GM12878 (cell line): ENCODE results near the gene ACOX1. TPM values are rescaled to one million over a fixed set of nuclear protein-coding genes. Genes with fewer than 3 reads are reported as not detected.

Experiments used
- ATAC-seq: fragments of 200-7000 bp; cut with Tn5 transposase; 3 replicates; pipeline ENCODE4 v1.9.1; 2020; ENCODE audit warnings: mild to moderate bottlenecking, moderate library complexity
- BruUV-seq: library from RNA; stranded (reverse); fragments of 400-500 nt; replicated peaks from 2 replicates; lab custom pipeline; 2021; lab: Mats Ljungman, UMichigan
- CTCF ChIA-PET: fragments of 300-600 bp; sonication (Branson Sonifier 250); formaldehyde crosslinking; extraction: SDS; loops from one replicate; lab custom pipeline; 2021; ENCODE audit warnings: inconsistent platforms; lab: Yijun Ruan, JAX
- POLR2A ChIA-PET: fragments of 350-600 bp; formaldehyde crosslinking; extraction: SDS; loops from one replicate; lab custom pipeline; 2021; ENCODE audit warnings: inconsistent platforms; lab: Charles Lee
- RAD21 ChIA-PET: fragments of 300-600 bp; sonication (Branson Sonifier 250); formaldehyde crosslinking; loops from one replicate; lab custom pipeline; 2023; ENCODE audit warnings: antibody characterized with exemption; ENCODE audit not compliant: unreplicated experiment; lab: Charles Lee
- SMC1A ChIA-PET: fragments of 300-600 bp; sonication (Branson Sonifier 250); formaldehyde crosslinking; loops from one replicate; lab custom pipeline; 2023; ENCODE audit not compliant: unreplicated experiment, uncharacterized antibody; lab: Charles Lee
- DNase-seq: peaks from one replicate; pipeline ENCODE4 v3.0.0-alpha.2; 2011; ENCODE audit warnings: low read depth, low spot score
- FAIRE-seq: peaks from 3 replicates; lab custom pipeline; 2011; peaks lifted over from hg19 to GRCh38; lab: Jason Lieb, UNC
- H2AFZ ChIP-seq: 2 replicates; pipeline ENCODE4 v1.6.0; 2011; ENCODE audit warnings: low read depth, low read length, control low read depth; ENCODE audit not compliant: control insufficient read depth
- H3K27ac ChIP-seq: 2 replicates; pipeline ENCODE4 v1.5.1; 2011; ENCODE audit warnings: control low read depth; ENCODE audit not compliant: control insufficient read depth, insufficient read depth
- H3K27me3 ChIP-seq, 2 experiments: replicated peaks in 1 of 2; 2 replicates each; pipeline versions ENCODE4 v1.6.0 to v1.6.1; 2011; ENCODE audit warnings: low read length in 1 of 2; ENCODE audit not compliant: control insufficient read depth in 2 of 2, insufficient read depth in 2 of 2
- H3K36me3 ChIP-seq, 2 experiments: 2 replicates each; pipeline ENCODE4 v1.5.1; 2011; ENCODE audit warnings: low read length in 1 of 2; ENCODE audit not compliant: control insufficient read depth in 2 of 2, insufficient read depth in 2 of 2
- H3K4me1 ChIP-seq: 2 replicates; pipeline ENCODE4 v1.6.1; 2011; ENCODE audit warnings: mild to moderate bottlenecking, low read length, moderate library complexity, mixed read lengths; ENCODE audit not compliant: control insufficient read depth, insufficient read depth
- H3K4me2 ChIP-seq: 2 replicates; pipeline ENCODE4 v1.6.0; 2011; ENCODE audit warnings: control low read depth; ENCODE audit not compliant: control insufficient read depth, insufficient read depth
- H3K4me3 ChIP-seq: fragments of 200-600 bp; sonication (generic); 2 replicates; pipeline ENCODE4 v1.5.1; 2016
- H3K79me2 ChIP-seq: 2 replicates; pipeline ENCODE4 v1.6.0; 2011; ENCODE audit warnings: low read length; ENCODE audit not compliant: control insufficient read depth, insufficient read depth
- H3K9ac ChIP-seq: 2 replicates; pipeline ENCODE4 v1.8.0; 2011; ENCODE audit warnings: low read length, control low read depth, mixed read lengths; ENCODE audit not compliant: control insufficient read depth, insufficient read depth
- H3K9me3 ChIP-seq: replicated peaks from 3 replicates; pipeline ENCODE4 v1.5.1; 2011; ENCODE audit warnings: mild to moderate bottlenecking, low read length; ENCODE audit not compliant: control insufficient read depth, insufficient read depth
- H4K20me1 ChIP-seq: 2 replicates; pipeline ENCODE4 v1.6.0; 2011; ENCODE audit not compliant: control insufficient read depth, insufficient read depth
- BRCA1 ChIP-seq: IDR thresholded peaks from 2 replicates; pipeline ENCODE4 v1.6.1; 2011; ENCODE audit warnings: low read depth, low read length, improper control_type of control experiment
- CBFB ChIP-seq: IDR thresholded peaks from 2 replicates; pipeline ENCODE4 v1.6.1; 2016; ENCODE audit warnings: antibody characterized with exemption, low read depth
- DPF2 ChIP-seq: fragments of 450-650 bp; IDR thresholded peaks from 2 replicates; pipeline ENCODE4 v1.6.1; 2017; ENCODE audit warnings: mild to moderate bottlenecking
- LARP7 ChIP-seq: fragments of 450-650 bp; IDR thresholded peaks from 2 replicates; pipeline ENCODE4 v1.6.1; 2017; ENCODE audit warnings: mild to moderate bottlenecking
- RFX5 ChIP-seq: IDR thresholded peaks from 2 replicates; pipeline ENCODE4 v1.6.1; 2011; ENCODE audit warnings: low read depth, low read length, improper control_type of control experiment
- SMC3 ChIP-seq: IDR thresholded peaks from 2 replicates; pipeline ENCODE4 v1.6.1; 2011; ENCODE audit warnings: low read length, improper control_type of control experiment, borderline replicate concordance
- ZNF217 ChIP-seq: fragments of 450-650 bp; IDR thresholded peaks from 2 replicates; pipeline ENCODE4 v1.6.1; 2017; ENCODE audit warnings: antibody characterized with exemption, mild to moderate bottlenecking
- WGBS: methylation state at CpG from one replicate; pipeline ENCODE4 v1.1.6; 2016; ENCODE audit warnings: low lambda C conversion rate; ENCODE audit not compliant: insufficient replicate concordance, insufficient coverage; ENCODE audit errors: missing lambda C conversion rate; 5-methylcytosine and 5-hydroxymethylcytosine counted together
- in situ Hi-C: fragments of 300-500 bp; cut with MboI; formaldehyde crosslinking; loops from 9 replicates; pipeline ENCODE4 v1.14.3; 2018; ENCODE audit warnings: mixed read lengths
- intact Hi-C: fragments of 100-400 bp; cut with micrococcal nuclease; formaldehyde crosslinking; loops from one replicate; pipeline ENCODE4 v1.14.2; 2022; ENCODE audit not compliant: unreplicated experiment
- polyA plus RNA-seq, 11 experiments: library from polyadenylated mRNA; depleted of rRNA in 4 of 11; unstranded in 6 of 11; stranded (reverse) in 5 of 11; fragments of >200 nt; fragmentation: Nextera tagmentation in 4 of 11; fragmentation: Illumina TruSeq in 1 of 11; extraction: Ambion mirVana in 4 of 11; extraction: Trizol in 1 of 11; gene quantifications; 1 replicate in 1 of 11; 2 replicates in 10 of 11; pipeline versions ENCODE4 v1.2.1 to v1.2.3, GENCODE V29; 2011 to 2016; ENCODE audit warnings: inconsistent platforms in 2 of 11, missing spikeins in 2 of 11, low read depth in 1 of 11
- total RNA-seq, 4 experiments: library from RNA; depleted of rRNA in 3 of 4; stranded (reverse); fragments of >200 nt in 3 of 4; fragmentation: Illumina TruSeq in 1 of 4; extraction: Trizol in 1 of 4; gene quantifications; 2 replicates each; pipeline versions ENCODE4 v1.2.1 to v1.2.3, GENCODE V29; 2013 to 2021
- TF ChIP-seq, protein P1 (sequence below): fragments of 450-650 bp; formaldehyde crosslinking; IDR thresholded peaks from 2 replicates; pipeline ENCODE4 v1.4.0; 2022; ENCODE audit warnings: mild to moderate bottlenecking, moderate library complexity
- TF ChIP-seq, protein P2 (sequence below): fragments of 450-650 bp; IDR thresholded peaks from 2 replicates; pipeline ENCODE4 v1.6.1; 2018; ENCODE audit warnings: mild to moderate bottlenecking, low read depth, moderate library complexity; ENCODE audit not compliant: partially characterized antibody
- TF ChIP-seq, protein P3 (sequence below): fragments of 450-650 bp; IDR thresholded peaks from 2 replicates; pipeline ENCODE4 v1.6.1; 2016; ENCODE audit warnings: mild to moderate bottlenecking
- TF ChIP-seq, protein P4 (sequence below): fragments of 150-350 bp; IDR thresholded peaks from 2 replicates; pipeline ENCODE4 v1.6.1; 2016; ENCODE audit warnings: low read depth, low read length

Gene ACOX1
- total and polyA plus RNA-seq, 10 of the 15 experiments (the other 5 are each of a cell fraction or from before 2014, with no cell fraction given), result 6.5 to 26.2 (median 21.6) TPM

DNA sequence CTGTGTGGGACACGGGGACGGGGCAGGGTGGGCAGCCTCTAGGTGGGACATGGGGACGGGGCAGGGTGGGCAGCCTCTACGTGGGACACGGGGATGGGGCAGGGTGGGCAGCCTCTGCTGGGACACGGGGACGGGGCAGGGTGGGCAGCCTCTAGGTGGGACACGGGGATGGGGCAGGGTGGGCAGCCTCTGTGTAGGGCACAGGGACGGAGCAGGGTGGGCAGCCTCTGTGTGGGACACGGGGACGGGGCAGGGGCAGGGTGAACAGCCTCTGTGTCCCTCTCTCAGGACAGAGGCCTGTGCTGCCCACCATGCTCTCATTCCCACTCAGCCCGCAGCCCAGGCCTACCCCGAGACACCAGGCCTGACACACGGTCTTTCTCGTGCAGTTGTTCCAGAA is 57.4 kb downstream of the ACOX1 start (continued):
- TF ChIP-seq, protein P1, sequence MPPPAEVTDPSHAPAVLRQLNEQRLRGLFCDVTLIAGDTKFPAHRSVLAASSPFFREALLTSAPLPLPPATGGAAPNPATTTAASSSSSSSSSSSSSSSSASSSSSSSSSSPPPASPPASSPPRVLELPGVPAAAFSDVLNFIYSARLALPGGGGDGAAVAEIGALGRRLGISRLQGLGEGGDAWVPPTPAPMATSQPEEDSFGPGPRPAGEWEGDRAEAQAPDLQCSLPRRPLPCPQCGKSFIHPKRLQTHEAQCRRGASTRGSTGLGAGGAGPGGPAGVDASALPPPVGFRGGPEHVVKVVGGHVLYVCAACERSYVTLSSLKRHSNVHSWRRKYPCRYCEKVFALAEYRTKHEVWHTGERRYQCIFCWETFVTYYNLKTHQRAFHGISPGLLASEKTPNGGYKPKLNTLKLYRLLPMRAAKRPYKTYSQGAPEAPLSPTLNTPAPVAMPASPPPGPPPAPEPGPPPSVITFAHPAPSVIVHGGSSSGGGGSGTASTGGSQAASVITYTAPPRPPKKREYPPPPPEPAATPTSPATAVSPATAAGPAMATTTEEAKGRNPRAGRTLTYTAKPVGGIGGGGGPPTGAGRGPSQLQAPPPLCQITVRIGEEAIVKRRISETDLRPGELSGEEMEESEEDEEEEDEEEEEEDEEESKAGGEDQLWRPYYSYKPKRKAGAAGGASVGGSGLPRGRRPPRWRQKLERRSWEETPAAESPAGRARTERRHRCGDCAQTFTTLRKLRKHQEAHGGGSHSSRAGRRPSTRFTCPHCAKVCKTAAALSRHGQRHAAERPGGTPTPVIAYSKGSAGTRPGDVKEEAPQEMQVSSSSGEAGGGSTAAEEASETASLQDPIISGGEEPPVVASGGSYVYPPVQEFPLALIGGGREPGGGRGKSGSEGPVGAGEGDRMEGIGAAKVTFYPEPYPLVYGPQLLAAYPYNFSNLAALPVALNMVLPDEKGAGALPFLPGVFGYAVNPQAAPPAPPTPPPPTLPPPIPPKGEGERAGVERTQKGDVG (CRISPR knock-in tag), result no peak
- no peak for TF ChIP-seq LARP7
- TF ChIP-seq CBFB, result no peak
- TF ChIP-seq RFX5, result no peak

DNA sequence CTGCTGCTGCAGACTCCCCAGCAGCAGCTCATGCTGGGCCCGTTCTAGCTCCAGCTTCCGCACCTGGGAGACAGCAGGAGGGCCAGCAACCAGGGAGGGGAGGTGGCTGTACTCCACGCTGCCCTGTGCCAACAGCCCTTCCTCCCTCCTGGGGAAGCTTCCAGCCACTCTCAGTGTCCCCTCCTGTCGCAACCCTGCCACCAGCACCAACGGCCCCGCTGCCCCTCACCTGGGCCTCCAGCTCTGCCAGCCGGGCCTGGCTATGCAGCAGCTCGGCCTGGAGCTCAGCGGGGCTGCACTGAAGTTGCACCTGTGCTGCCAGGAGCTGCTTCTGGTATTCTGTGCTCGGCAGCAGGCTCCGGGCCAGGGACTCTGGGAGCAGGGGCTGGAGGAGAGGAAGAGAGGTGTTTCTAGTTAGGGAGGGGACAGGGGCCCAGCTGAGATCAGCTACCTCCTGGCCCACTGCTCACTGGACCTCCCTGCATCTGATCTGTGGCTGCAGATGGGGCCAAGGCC is 58.9 kb downstream of the ACOX1 start:
- no peaks in the 10 kb centered on the region for H3K79me2 ChIP-seq
- H3K27me3 ChIP-seq, result no peaks in the 10 kb centered on the region
- no peak overlapping the region for H3K4me3 ChIP-seq
- no peak overlapping the region for H3K4me2 ChIP-seq
- no peaks in the 10 kb centered on the region for H3K36me3 ChIP-seq
- FAIRE-seq, result no peak
- no peak for DNase-seq
- in situ Hi-C loops, result no loop called here
- no peaks in the 10 kb centered on the region for H4K20me1 ChIP-seq
- no peak overlapping the region for H3K27ac ChIP-seq
- RAD21 ChIA-PET, result interaction anchor here (1.0 kb wide), 1 partner anchor 15 kb away, joined by 3 read pairs; no protein-coding TSS in a partner anchor
- H3K9me3 ChIP-seq, result no peaks in the 10 kb centered on the region
- no TSS peak for BruUV-seq
- no peak overlapping the region for H3K9ac ChIP-seq
- H3K4me1 ChIP-seq, result no peaks in the 10 kb centered on the region
- TF ChIP-seq BRCA1 (no peak), ZNF217 (no peak), DPF2 (no peak), SMC3 (no peak)
- TF ChIP-seq, protein P2, sequence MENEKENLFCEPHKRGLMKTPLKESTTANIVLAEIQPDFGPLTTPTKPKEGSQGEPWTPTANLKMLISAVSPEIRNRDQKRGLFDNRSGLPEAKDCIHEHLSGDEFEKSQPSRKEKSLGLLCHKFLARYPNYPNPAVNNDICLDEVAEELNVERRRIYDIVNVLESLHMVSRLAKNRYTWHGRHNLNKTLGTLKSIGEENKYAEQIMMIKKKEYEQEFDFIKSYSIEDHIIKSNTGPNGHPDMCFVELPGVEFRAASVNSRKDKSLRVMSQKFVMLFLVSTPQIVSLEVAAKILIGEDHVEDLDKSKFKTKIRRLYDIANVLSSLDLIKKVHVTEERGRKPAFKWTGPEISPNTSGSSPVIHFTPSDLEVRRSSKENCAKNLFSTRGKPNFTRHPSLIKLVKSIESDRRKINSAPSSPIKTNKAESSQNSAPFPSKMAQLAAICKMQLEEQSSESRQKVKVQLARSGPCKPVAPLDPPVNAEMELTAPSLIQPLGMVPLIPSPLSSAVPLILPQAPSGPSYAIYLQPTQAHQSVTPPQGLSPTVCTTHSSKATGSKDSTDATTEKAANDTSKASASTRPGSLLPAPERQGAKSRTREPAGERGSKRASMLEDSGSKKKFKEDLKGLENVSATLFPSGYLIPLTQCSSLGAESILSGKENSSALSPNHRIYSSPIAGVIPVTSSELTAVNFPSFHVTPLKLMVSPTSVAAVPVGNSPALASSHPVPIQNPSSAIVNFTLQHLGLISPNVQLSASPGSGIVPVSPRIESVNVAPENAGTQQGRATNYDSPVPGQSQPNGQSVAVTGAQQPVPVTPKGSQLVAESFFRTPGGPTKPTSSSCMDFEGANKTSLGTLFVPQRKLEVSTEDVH, result no peak
- TF ChIP-seq, protein P3, sequence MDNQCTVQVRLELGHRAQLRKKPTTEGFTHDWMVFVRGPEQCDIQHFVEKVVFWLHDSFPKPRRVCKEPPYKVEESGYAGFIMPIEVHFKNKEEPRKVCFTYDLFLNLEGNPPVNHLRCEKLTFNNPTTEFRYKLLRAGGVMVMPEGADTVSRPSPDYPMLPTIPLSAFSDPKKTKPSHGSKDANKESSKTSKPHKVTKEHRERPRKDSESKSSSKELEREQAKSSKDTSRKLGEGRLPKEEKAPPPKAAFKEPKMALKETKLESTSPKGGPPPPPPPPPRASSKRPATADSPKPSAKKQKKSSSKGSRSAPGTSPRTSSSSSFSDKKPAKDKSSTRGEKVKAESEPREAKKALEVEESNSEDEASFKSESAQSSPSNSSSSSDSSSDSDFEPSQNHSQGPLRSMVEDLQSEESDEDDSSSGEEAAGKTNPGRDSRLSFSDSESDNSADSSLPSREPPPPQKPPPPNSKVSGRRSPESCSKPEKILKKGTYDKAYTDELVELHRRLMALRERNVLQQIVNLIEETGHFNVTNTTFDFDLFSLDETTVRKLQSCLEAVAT, result no peak
- TF ChIP-seq, protein P4, sequence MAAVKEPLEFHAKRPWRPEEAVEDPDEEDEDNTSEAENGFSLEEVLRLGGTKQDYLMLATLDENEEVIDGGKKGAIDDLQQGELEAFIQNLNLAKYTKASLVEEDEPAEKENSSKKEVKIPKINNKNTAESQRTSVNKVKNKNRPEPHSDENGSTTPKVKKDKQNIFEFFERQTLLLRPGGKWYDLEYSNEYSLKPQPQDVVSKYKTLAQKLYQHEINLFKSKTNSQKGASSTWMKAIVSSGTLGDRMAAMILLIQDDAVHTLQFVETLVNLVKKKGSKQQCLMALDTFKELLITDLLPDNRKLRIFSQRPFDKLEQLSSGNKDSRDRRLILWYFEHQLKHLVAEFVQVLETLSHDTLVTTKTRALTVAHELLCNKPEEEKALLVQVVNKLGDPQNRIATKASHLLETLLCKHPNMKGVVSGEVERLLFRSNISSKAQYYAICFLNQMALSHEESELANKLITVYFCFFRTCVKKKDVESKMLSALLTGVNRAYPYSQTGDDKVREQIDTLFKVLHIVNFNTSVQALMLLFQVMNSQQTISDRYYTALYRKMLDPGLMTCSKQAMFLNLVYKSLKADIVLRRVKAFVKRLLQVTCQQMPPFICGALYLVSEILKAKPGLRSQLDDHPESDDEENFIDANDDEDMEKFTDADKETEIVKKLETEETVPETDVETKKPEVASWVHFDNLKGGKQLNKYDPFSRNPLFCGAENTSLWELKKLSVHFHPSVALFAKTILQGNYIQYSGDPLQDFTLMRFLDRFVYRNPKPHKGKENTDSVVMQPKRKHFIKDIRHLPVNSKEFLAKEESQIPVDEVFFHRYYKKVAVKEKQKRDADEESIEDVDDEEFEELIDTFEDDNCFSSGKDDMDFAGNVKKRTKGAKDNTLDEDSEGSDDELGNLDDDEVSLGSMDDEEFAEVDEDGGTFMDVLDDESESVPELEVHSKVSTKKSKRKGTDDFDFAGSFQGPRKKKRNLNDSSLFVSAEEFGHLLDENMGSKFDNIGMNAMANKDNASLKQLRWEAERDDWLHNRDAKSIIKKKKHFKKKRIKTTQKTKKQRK, result no peak
- TF ChIP-seq, all 136 proteins: peak for 0
- intact Hi-C loops, result no loop called here
- ChIA-PET CTCF (interaction anchor here (0.6 to 1.7 kb wide), 6 partner anchors 8 to 675 kb away, joined by 3 to 4 read pairs (median 3); partner anchors contain the start of genes RECQL5 and SAP30BP), POLR2A (no interaction called here), SMC1A (no interaction called here)
- no peak overlapping the region for H2AFZ ChIP-seq
- 78% methylated on average over 10 of the region's 11 CpGs for WGBS
- no peak for ATAC-seq
